SHP77 treated with DMSO at 0.1 percent for 48 hours (cell line): ENCODE data around the gene SRRM2.

Source experiments
- DNase-seq: peaks from one replicate; lab custom pipeline; 2025; lab: John Stamatoyannopoulos, UW

The SRRM2 gene

GRCh38 chr16:2798723-2799204, 46.3 kb downstream of the SRRM2 start:
- DNase-seq, result no peak

DNA sequence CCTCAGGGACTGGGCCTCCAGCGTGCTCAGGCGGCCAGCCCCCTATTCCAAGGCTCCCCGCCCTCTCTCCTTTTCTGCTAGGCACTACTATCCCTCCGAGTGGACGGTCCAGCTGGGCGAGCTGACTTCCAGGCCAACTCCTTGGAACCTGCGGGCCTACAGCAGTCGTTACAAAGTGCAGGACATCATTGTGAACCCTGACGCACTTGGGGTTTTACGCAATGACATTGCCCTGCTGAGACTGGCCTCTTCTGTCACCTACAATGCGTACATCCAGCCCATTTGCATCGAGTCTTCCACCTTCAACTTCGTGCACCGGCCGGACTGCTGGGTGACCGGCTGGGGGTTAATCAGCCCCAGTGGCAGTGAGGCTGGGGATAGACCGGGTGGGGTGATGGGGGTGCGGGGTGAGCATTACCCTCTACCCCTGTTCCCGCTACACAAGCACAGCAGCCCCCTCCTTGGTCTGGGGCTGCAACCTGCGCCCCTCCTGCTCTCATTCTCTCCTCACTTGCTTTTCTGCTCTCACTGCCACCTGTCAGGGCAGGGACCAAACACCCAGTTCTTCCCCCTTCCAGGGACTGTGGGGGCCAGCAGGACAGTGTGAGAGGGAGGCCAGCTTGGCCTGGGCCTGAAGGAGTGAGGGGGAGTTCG, 46.9 kb downstream of the SRRM2 start:
- no peak for DNase-seq

GRCh38 chr16:2799859-2800226, 47.4 kb downstream of the SRRM2 start:
- peak; percentile 31 for DNase-seq

- no peak for DNase-seq
Measured at GRCh38 chr16:2803545-2804195, 51.2 kb downstream of the SRRM2 start.

DNA sequence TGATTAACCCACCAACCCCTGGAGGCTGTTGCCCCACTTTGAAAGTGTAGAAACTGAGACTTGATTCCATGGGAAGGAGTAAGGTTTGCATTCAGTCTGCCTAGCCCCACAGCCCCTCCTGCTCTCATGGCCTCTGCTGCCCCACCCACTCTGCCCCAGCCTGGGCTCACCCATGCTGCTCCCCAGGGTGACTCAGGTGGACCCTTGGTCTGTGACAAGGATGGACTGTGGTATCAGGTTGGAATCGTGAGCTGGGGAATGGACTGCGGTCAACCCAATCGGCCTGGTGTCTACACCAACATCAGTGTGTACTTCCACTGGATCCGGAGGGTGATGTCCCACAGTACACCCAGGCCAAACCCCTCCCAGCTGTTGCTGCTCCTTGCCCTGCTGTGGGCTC, 52.3 kb downstream of the SRRM2 start:
- no peak for DNase-seq

GRCh38 chr16:2806286-2806685, 53.8 kb downstream of the SRRM2 start:
- no peak for DNase-seq

DNA sequence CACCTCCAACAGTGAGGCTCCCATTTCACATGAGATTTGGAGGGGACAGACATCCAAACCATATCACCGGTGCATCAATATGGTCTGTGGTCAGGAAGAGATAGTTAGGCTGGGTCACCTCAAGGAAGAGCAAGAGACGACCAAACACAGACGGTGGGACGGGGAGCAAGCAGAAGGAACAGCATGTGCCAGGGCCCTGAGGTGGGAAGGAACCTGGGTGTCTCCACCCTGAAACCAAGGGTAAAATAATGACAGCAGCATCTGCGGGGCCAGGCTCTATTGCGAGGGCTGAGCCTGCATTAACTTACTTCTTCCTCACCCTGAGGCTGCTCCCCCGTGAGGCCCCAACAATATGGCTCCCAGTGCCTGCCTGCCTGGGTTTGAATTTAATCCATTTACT, 55.7 kb downstream of the SRRM2 start:
- no peak for DNase-seq

GRCh38 chr16:2809149-2809760, 56.8 kb downstream of the SRRM2 start:
- DNase-seq, result no peak

GRCh38 chr16:2810651-2811050, 58.2 kb downstream of the SRRM2 start:
- DNase-seq, result no peak

DNA sequence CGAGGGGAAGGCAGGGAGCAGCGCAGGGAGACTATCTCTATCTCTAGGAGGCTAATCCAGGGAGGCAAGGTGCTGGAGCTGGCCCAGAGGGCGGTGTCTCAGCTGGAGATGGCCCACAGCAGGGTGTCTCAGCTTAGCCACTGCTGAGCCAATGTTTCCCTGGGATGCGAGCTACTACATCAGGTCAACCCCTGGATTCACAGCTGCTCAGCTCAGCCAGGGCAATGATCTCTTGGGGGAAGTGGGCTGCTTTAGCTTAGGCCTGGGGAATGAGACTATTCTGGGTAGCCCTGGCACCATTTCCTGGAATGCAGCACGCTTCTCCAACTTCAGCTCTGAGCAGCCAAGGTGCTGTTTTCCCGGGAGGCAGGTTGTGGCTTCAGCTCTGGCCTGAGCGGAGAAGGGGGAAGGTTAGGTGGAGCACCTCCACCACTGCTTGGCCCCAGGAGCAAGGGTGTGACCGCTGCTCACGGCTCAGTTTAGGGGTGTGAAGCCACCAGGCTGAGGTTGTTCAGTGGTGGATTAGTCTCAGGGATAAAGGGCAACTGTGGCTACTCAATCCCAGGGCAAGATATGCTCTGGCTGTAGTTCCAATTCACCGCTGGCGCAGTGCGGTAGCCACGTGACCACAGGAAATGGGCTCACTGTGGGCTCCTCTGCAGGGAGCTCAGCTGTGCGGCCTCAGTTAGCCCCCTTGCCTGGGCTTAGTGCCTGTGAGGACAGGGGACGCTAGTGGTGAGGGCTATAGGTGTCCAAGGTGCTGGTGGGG, 59.4 kb downstream of the SRRM2 start:
- DNase-seq, result no peak

DNA sequence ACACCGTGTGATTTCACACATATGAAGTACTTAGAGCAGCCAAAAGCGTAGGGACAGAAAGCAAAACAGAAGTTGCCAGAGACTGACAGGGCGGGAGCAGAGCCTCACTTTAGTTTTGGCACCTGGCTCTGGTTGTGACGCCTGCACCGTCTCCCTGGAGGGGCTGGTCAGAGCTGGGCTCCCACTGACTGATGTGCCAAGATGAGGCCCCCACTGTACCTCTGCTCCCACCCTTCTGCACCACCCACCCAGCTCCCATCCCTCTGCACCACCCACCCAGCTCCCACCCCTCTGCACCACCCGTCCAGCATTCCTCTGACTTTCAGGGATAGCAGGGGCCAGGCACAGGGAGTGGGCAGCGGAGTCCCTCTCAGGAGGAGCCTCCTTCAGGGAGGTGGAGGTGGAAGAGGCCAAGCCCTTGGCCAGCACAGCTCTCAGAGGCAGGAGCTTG, 61.4 kb downstream of the SRRM2 start:
- DNase-seq, result no peak

DNA sequence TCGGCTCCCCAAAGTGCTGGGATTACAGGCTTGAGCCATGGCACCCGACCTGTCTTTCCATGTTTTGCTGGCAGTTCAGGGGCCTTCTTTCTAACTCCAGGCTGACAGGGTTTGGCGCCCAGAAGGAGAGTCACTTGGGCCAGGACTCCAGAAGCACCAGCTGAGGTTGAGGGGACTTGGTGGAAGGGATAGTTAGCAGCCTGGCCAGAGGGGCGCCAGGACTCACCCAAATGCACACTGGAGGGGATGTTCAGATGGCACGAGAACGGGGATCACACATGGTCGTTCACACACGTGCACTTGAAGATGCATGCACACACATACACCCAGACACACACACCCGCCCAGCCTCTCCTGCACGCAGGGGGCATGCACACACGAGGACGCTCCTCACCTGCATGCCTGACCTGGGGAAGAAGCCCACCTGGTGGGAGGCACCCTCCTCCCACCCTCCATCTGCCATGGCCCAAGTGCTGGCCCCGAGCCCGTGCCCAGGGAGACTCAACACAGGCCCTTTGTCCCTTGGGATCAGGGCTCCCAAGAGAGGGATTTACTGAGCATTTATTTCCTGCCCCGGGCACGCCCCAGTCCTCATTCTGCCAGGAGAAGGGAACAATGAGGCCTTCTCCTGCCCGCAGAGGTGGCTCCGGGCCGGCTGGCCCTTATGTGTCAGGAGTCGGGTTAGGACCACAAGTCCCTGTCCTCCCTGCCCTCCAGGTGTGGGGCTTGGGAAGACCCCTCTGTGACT, 62.3 kb downstream of the SRRM2 start:
- DNase-seq, result no peak

- no peak for DNase-seq
Measured at GRCh38 chr16:2815299-2815771, 62.9 kb downstream of the SRRM2 start.

DNA sequence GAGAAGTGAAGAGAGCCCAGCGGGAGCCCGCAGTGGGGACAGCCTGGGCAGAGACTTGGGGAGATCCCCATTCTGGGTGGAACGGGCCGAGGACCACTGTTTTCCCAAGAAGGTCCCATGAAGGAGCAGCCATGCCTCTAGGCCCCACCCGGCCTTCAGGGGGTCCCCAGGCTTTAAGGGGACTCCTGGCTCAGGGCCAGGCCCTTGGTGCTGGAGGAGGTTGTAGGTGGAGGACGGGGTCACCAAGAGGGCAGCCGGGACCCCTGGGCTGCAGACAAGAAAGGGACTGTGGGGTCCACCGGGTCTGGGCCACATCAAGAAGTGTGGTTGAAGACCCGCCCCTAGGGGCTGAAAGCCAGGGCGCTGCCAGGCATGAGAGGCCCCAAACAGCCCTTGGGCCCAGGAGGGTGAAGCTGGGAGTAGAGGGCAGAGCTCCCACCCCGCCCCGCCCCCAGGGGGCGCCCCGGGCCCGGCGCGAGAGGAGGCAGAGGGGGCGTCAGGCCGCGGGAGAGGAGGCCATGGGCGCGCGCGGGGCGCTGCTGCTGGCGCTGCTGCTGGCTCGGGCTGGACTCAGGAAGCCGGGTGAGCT, 64.4 kb downstream of the SRRM2 start, which contains the start of gene PRSS21:
Gene PRSS21 (plus strand): TSS at position 487 of the 589 bp plus-strand sequence. CDS start 32 bp downstream, at position 519.
- no peak for DNase-seq

DNA sequence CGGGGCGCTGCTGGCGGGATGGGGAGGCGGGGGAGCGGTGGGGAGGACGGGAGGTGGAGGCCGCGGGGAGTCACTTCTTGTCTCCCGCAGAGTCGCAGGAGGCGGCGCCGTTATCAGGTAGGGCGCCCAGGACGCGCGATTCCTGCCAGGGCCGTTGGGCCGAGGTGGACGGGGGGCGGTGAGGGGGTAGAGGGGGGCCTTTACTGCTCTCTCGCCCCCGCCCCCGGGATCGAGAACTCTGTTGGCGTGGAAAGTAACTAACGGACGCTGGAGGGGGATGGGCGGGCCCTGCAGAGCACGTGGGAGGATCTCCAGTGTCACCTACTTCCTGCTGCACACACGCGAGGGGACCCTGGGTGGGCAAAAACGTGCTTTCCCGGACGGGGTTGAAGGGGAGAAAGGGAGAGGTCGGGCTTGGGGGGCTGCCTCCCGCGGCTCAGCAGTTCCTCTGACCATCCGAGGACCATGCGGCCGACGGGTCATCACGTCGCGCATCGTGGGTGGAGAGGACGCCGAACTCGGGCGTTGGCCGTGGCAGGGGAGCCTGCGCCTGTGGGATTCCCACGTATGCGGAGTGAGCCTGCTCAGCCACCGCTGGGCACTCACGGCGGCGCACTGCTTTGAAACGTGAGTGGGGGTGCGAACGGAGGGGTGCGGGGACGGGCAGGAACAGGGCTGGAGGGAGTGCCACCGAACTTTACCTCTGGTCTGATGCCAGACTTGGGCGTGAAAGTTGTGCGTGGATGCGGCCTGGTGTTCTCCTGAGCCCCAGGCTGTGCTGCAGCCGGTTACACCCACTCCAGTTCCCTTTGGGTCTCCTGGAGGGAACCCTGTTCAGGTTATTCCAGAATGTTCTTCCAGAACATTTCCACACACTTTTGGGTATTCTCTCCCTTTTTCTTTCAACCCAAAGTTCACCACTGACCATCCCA, 65.2 kb downstream of the SRRM2 start:
- no peak for DNase-seq

GRCh38 chr16:2818272-2818876, 65.9 kb downstream of the SRRM2 start:
- no peak for DNase-seq

DNA sequence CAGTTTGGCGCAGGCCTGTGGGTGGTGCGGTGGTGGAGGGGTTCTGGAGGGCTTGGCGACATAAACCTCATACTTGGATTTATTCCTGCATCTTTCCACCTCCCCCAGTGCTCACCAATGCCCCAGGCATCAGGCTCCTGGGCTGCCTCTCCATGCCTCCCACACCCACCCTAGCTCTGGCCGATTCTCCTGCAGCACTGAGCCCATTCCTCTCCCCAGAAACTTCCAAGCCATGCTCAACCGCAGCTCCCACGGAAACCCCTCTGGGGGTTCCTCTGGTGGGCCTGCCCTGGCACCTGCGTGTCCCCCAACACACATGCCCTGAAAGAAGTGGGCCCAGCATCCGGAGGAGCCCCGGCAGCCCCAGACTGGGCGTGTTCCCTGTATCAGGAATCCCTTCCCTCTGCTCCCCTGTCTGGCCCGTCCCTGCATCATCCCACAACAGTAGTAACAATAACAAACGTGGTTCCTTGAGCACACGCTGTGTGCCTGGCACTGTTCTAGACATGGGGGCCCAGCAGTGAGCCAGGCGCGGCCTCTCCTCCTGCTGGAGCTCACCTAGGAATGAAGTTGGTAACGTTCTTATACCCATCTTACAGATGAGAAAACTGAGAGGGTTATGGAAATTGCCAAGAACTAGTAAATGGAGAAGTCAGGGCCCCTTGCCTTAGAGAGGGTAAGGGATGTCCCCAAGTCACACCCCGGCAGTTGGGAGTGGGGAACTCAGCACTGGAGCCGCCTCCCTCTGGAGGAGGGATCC, 66.9 kb downstream of the SRRM2 start:
- no peak for DNase-seq

DNA sequence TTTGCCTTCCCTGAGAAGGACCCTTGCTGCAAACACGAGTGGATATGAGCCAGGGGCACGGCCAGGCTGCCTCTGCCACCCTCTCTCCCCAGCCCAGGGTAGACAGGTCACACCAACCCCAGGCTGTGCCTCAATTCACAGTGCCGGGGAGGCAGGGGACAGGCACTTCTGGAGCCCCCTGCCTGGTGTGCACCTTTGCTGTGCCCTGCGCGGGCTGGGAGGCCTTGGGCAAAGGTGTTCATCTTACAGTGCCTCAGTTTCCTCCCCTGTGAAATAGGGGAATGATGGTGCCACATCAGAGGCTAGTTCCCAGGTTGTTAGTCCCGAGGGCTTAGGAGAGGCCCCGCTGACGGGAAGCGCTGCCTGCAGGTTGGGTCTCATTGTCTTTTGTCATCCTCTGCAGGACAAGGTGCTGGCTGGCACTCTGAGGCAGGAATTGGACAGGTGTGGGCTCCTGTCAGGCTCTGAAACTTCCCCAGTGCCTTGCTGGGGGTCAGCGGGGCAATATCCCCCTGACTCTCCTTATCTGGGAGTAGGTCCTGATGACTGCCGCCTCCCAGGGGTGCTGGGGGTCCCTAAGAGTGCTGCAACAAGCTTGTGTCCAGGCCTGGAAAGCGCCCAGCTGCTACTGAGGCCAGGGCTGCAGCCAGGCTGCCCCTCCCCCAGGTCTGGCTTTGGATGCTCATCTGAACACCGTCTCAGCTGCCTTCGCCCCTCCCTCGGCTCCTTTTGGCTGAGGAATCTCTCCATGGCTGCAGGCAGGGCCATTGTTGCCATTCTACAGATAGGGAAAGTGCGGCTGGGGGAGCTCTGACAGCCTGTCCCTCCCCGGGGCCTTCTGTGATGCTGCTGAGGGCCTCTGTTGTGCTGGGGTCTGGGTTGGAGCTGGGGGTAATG, 67.7 kb downstream of the SRRM2 start:
- no peak for DNase-seq
